Chondrocyte (in vitro differentiated cells): ENCODE data around the gene MXRA8. TPM values are rescaled to one million over a fixed set of nuclear protein-coding genes. Genes with fewer than 3 reads are reported as not detected.
A peak's percentile ranks its signal among the peaks of the same experiment; 100 is the strongest.
"Not testable (repeated sequence)": the region's sequence is repeated elsewhere in the genome, so short reads cannot be mapped to it uniquely, and the experiment has no call there.

Source experiments
- DNase-seq: peaks from one replicate; pipeline ENCODE4 v3.0.0; 2021; ENCODE audit warnings: mixed read lengths, low spot score
- H3K27ac Mint-ChIP-seq: one replicate; pipeline ENCODE4 v1.8.0; 2021; ENCODE audit warnings: mild to moderate bottlenecking, moderate library complexity, mixed read lengths; ENCODE audit not compliant: unreplicated experiment
- H3K27me3 Mint-ChIP-seq: 2 replicates; pipeline ENCODE4 v1.8.0; 2021; ENCODE audit warnings: low read depth, mixed read lengths
- H3K36me3 Mint-ChIP-seq: 2 replicates; pipeline ENCODE4 v1.8.0; 2021; ENCODE audit warnings: low read depth, mixed read lengths
- H3K4me1 Mint-ChIP-seq: 2 replicates; pipeline ENCODE4 v1.8.0; 2021; ENCODE audit warnings: low read depth, mild to moderate bottlenecking, mixed read lengths
- H3K4me3 Mint-ChIP-seq: one replicate; pipeline ENCODE4 v1.8.0; 2021; ENCODE audit warnings: mild to moderate bottlenecking, moderate library complexity, mixed read lengths; ENCODE audit not compliant: unreplicated experiment
- H3K9me3 Mint-ChIP-seq: 2 replicates; pipeline ENCODE4 v1.8.0; 2021; ENCODE audit warnings: low read depth, mixed read lengths
- total RNA-seq: library from RNA; stranded (reverse); gene quantifications from 3 replicates; pipeline ENCODE4 v1.2.1, GENCODE V29; 2021
- TF ChIP-seq, protein P1 (sequence below): fragments of 200-600 bp; sonication (generic); IDR thresholded peaks from 2 replicates; pipeline ENCODE4 v1.5.0; 2021; ENCODE audit warnings: antibody characterized with exemption, mild to moderate bottlenecking, moderate library complexity

MXRA8 gene
- total RNA-seq, 1 donor from 2014 or later = 158 TPM

DNA sequence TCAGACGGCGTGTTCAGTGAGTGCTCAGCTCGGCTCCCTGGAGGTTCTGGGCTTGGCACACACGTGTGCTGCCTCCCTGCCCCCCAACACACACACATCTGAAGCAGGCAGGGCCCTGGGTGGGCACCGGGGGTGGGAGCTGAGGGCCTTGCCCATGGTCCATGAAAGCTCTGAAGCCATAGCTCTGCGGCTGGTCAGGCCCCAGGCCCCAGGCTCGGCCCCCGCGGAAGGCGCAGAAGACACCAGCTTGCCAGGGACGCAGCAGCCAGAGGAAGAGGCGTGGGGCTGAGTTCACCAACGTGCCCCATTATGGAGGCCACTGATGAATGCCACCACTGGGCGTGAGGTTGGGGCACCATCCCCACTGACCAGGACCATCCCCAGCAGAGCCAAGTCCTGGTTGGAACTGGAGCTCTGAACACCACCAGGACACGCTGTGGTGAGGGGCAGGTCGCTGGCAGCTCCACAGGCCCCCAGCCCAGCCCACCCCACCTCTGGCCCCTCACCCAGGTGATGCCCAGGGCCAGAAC, 12.5 kb upstream of the MXRA8 start:
- Mint-ChIP-seq H3K9me3 (no peaks in the 10 kb centered on the region), H3K4me3 (no peak overlapping the region), H3K36me3 (peaks cover 2% of the 10 kb centered on the region), H3K27ac (no peak overlapping the region), H3K4me1 (peaks cover 21% of the 10 kb centered on the region), H3K27me3 (no peaks in the 10 kb centered on the region)
- DNase-seq = no peak
- TF ChIP-seq, protein P1, sequence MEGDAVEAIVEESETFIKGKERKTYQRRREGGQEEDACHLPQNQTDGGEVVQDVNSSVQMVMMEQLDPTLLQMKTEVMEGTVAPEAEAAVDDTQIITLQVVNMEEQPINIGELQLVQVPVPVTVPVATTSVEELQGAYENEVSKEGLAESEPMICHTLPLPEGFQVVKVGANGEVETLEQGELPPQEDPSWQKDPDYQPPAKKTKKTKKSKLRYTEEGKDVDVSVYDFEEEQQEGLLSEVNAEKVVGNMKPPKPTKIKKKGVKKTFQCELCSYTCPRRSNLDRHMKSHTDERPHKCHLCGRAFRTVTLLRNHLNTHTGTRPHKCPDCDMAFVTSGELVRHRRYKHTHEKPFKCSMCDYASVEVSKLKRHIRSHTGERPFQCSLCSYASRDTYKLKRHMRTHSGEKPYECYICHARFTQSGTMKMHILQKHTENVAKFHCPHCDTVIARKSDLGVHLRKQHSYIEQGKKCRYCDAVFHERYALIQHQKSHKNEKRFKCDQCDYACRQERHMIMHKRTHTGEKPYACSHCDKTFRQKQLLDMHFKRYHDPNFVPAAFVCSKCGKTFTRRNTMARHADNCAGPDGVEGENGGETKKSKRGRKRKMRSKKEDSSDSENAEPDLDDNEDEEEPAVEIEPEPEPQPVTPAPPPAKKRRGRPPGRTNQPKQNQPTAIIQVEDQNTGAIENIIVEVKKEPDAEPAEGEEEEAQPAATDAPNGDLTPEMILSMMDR = no peak

DNA sequence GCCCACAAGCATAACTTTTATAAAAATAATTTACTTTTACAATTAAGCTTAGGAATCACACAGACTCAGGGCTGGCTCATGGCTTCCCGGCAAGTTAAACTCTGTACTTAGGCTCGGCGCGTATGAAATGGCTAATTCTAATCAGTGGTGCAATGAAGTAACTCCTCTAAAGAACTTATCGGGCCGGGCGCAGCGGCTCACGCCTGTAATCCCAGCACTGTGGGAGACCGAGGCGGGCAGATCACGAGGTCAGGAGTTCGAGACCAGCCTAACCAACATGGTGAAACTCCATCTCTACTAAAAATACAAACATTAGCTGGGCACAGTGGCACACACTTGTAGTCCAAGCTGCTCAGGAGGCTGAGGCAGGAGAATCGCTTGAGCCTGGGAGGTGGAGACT, 11.7 kb upstream of the MXRA8 start:
- not testable (repeated sequence) for H3K4me3 Mint-ChIP-seq, H3K36me3 Mint-ChIP-seq, H3K9me3 Mint-ChIP-seq, H3K27ac Mint-ChIP-seq, DNase-seq, H3K27me3 Mint-ChIP-seq
- peaks cover 17% of the 10 kb centered on the region for H3K4me1 Mint-ChIP-seq

DNA sequence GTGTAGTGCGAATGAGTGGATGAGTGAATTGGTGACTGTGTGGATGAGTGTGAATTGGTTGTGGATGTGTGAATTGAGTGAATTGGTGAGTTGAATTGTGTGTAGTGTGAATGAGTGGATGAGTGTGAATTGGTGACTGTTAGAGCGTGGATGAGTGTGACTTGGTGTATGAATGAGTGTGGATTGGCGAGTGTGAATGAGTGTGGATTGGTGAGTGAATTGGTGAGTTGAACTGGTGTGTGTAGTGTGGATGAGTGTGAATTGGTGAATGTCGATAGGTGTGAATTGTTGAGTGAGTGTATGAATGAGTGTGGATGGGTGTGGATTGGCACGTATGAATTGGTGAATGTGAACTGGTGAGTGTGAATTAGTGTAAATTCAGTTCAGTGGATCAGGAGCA, 9.0 kb upstream of the MXRA8 start:
- Mint-ChIP-seq H3K4me1 (peaks cover 3% of the 10 kb centered on the region), H3K36me3 (no peaks in the 10 kb centered on the region), H3K27ac (no peak overlapping the region), H3K9me3 (no peaks in the 10 kb centered on the region), H3K27me3 (no peaks in the 10 kb centered on the region), H3K4me3 (no peak overlapping the region)
- TF ChIP-seq, protein P1 = no peak
- DNase-seq = no peak

DNA sequence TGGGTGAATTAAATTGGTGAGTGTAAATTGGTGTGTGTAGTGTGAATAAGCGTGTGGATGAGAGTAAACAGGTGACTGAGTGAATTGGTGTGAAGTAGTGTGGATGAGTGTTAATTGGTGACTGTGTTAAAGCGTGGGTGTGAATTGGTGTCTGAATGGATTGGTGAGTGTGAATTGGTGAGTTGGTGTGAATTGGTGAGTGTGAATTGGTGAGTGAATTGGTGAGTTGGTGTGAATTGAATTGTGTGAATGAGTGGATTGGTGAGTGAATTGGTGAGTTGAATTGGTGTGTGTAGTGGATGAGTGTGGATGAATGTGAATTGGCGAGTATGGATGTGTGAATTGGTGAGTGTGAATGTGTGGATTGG, 8.3 kb upstream of the MXRA8 start:
- Mint-ChIP-seq H3K4me1 (peaks cover 7% of the 10 kb centered on the region), H3K4me3 (no peak overlapping the region), H3K9me3 (no peaks in the 10 kb centered on the region), H3K27me3 (no peaks in the 10 kb centered on the region), H3K27ac (no peak overlapping the region), H3K36me3 (no peaks in the 10 kb centered on the region)
- DNase-seq = no peak
- TF ChIP-seq, protein P1 = no peak

DNA sequence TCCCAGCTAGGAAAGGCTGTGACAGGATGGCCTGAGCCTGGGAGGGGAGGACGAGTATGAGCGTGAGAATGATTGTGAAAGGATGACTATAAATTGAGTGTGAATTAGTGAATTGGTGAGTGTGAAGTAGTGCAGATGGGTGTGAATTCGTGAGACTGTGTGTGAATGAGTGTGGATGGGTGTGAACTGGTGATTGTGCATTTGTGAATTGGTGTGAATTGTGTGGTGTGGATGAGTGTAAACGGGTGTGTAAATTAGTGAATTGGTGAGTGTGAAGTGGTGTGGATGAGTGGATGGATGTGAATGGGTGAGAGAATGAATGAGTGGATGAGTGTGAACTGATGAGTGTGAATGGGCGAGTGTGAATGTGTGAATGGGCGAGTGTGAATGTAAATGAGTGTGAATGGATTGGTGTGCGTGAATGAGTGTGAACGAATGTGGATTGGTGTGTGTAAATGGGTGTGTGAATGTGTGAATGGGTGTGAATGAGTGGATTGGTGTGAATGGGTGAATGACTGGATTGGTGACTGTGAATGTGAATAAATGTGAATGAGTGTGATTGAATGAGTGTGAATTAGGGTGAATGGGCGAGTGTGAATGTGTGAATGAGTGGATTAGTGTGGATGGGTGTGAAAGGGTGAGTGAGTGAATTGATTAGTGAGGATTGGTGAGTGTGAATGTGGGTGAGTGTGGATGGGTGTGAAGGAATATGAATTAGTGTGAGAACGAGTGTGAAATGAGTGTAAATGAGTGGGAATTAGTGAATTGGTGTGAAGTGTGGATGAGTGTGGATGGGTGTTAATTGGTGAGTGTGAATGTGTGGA, 7.7 kb upstream of the MXRA8 start:
- Mint-ChIP-seq H3K27ac (no peak overlapping the region), H3K36me3 (no peaks in the 10 kb centered on the region), H3K4me3 (no peak overlapping the region), H3K27me3 (no peaks in the 10 kb centered on the region), H3K4me1 (peaks cover 10% of the 10 kb centered on the region), H3K9me3 (no peaks in the 10 kb centered on the region)
- TF ChIP-seq, protein P1 = no peak
- no peak for DNase-seq

DNA sequence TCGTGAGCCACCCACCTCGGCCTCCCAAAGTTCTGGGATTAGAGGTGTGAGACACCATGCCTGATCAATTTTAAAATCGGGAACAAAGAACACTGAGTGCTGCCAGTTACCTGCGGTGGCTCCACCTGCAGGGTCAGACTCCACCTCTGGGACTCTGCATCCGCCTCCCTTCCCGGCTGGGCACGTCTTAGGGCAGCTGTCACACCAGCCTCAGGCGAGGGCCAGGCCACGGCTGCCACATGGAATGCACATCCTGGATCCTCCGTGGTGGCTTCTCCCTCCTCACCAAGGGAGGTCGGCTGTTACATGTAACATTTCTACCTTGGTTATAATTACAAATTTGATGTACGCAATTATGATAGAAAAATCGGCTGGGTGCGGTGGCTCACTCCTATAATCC, 5.9 kb upstream of the MXRA8 start:
- DNase-seq = peak; percentile 75
- Mint-ChIP-seq H3K4me3 (no peak overlapping the region), H3K4me1 (peaks cover 27% of the 10 kb centered on the region), H3K36me3 (no peaks in the 10 kb centered on the region), H3K27me3 (no peaks in the 10 kb centered on the region), H3K27ac (no peak overlapping the region), H3K9me3 (no peaks in the 10 kb centered on the region)
- TF ChIP-seq, protein P1 = no peak
